Mesothelial cell of epicardium (in vitro differentiated cells): ENCODE measurements around the gene BNC2. TPM values are rescaled to one million over a fixed set of nuclear protein-coding genes. Genes with fewer than 3 reads are reported as not detected.
A peak's percentile ranks its signal among the peaks of the same experiment; 100 is the strongest.
"Not testable (repeated sequence)": the region's sequence is repeated elsewhere in the genome, so short reads cannot be mapped to it uniquely, and the experiment has no call there.

Experiments
- DNase-seq, 2 experiments: peaks; one replicate each; pipeline ENCODE4 v3.0.0; 2021; ENCODE audit warnings: low spot score in 2 of 2; ENCODE audit not compliant: unreplicated experiment in 2 of 2
- H3K27ac Mint-ChIP-seq: 2 replicates; pipeline ENCODE4 v1.8.0; 2021; ENCODE audit warnings: mixed read lengths
- H3K27me3 Mint-ChIP-seq: 2 replicates; pipeline ENCODE4 v1.8.0; 2021; ENCODE audit warnings: low read depth, mixed read lengths
- H3K36me3 Mint-ChIP-seq: 2 replicates; pipeline ENCODE4 v1.8.0; 2021; ENCODE audit warnings: mixed read lengths
- H3K4me1 Mint-ChIP-seq: 2 replicates; pipeline ENCODE4 v1.8.0; 2021; ENCODE audit warnings: mixed read lengths
- H3K4me3 Mint-ChIP-seq: 2 replicates; pipeline ENCODE4 v1.8.0; 2021; ENCODE audit warnings: mild to moderate bottlenecking, moderate library complexity, mixed read lengths
- H3K9me3 Mint-ChIP-seq: 2 replicates; pipeline ENCODE4 v1.8.0; 2021; ENCODE audit warnings: mixed read lengths
- CTCF ChIP-seq: fragments of 200-600 bp; sonication (generic); IDR thresholded peaks from one replicate; pipeline ENCODE4 v1.5.0; 2021; ENCODE audit warnings: antibody characterized with exemption; ENCODE audit not compliant: unreplicated experiment
- total RNA-seq: library from RNA; stranded (reverse); gene quantifications from 3 replicates; pipeline ENCODE4 v1.2.1, GENCODE V29; 2021

Gene BNC2
- 45.1 to 52.1 TPM (median 46.4 TPM) in 3 replicates for total RNA-seq

- DNase-seq: peak; percentile 57 to 78
- peak within 1 kb of the TSS; percentile 93 for H3K4me3 Mint-ChIP-seq
- TF ChIP-seq CTCF: no peak
- no peaks in the 10 kb centered on the region for H3K27me3 Mint-ChIP-seq
- peak within 1 kb of the TSS; percentile 96 for H3K27ac Mint-ChIP-seq
- no peaks in the 10 kb centered on the region for H3K9me3 Mint-ChIP-seq
- H3K4me1 Mint-ChIP-seq: peaks cover 48% of the 10 kb centered on the region
- H3K36me3 Mint-ChIP-seq: no peaks in the 10 kb centered on the region
These were observed at the start of gene BNC2 for GRCh38 chr9:16870596-16871335. Gene BNC2, minus strand, starts transcription at chr9:16870670. Its CDS starts 22 bp downstream, at chr9:16870648.

- Mint-ChIP-seq H3K4me1 (no peaks in the 10 kb centered on the region), H3K27ac (no peak overlapping the region), H3K9me3 (peaks cover 23% of the 10 kb centered on the region), H3K36me3 (no peaks in the 10 kb centered on the region), H3K4me3 (no peak overlapping the region), H3K27me3 (no peaks in the 10 kb centered on the region)
- DNase-seq: no peak
- no peak for TF ChIP-seq CTCF
These were observed 48.5 kb upstream of the BNC2 start for GRCh38 chr9:16918920-16919319.

- Mint-ChIP-seq H3K36me3 (no peaks in the 10 kb centered on the region), H3K9me3 (peaks cover 10% of the 10 kb centered on the region), H3K27ac (no peak overlapping the region), H3K4me1 (peaks cover 2% of the 10 kb centered on the region), H3K4me3 (no peak overlapping the region), H3K27me3 (no peaks in the 10 kb centered on the region)
- no peak for DNase-seq
- no peak for TF ChIP-seq CTCF
These were observed 44.8 kb upstream of the BNC2 start for GRCh38 chr9:16915126-16915831.

GRCh38 chr9:16912197-16912596 lies 41.7 kb upstream of the BNC2 start:
- DNase-seq: no peak
- Mint-ChIP-seq H3K36me3 (no peaks in the 10 kb centered on the region), H3K4me3 (no peak overlapping the region), H3K9me3 (peaks cover 3% of the 10 kb centered on the region), H3K27me3 (no peaks in the 10 kb centered on the region), H3K4me1 (peaks cover 2% of the 10 kb centered on the region), H3K27ac (no peak overlapping the region)
- TF ChIP-seq CTCF: no peak

GRCh38 chr9:16908206-16908605 lies 37.7 kb upstream of the BNC2 start:
- not testable (repeated sequence) for H3K4me3 Mint-ChIP-seq, H3K4me1 Mint-ChIP-seq, H3K27me3 Mint-ChIP-seq, H3K36me3 Mint-ChIP-seq, H3K27ac Mint-ChIP-seq, DNase-seq, H3K9me3 Mint-ChIP-seq

- H3K4me1 Mint-ChIP-seq: no peaks in the 10 kb centered on the region
- TF ChIP-seq CTCF: no peak
- no peaks in the 10 kb centered on the region for H3K27me3 Mint-ChIP-seq
- H3K27ac Mint-ChIP-seq: no peak overlapping the region
- H3K9me3 Mint-ChIP-seq: peaks cover 8% of the 10 kb centered on the region
- DNase-seq: no peak
- no peak overlapping the region for H3K4me3 Mint-ChIP-seq
- no peaks in the 10 kb centered on the region for H3K36me3 Mint-ChIP-seq
These were observed 34.2 kb upstream of the BNC2 start for GRCh38 chr9:16904655-16905054.
